Stimulated activated CD8-positive, alpha-beta memory T cell treated with anti-CD3 and anti-CD28 coated beads, Interleukin-15, amount 100 ng/mL, for 48 hours (primary cell): ENCODE data around the gene DLG2.

ENCODE experiments used
- DNase-seq, 2 donors: peaks; one replicate each; pipeline ENCODE4 v3.0.0-alpha.2; 2020; ENCODE audit warnings: low read depth in 2 of 2

DLG2 gene

GRCh38 chr11:84224042-84224441 lies 1403.1 kb downstream of the DLG2 start:
- no peak for DNase-seq

- DNase-seq = no peak
Observed at GRCh38 chr11:84218318-84218717, 1408.8 kb downstream of the DLG2 start.

- DNase-seq = no peak
Observed at GRCh38 chr11:84215672-84216071, 1411.5 kb downstream of the DLG2 start.

GRCh38 chr11:84214557-84214956 lies 1412.6 kb downstream of the DLG2 start:
- DNase-seq = no peak

GRCh38 chr11:84212468-84213390 lies 1414.4 kb downstream of the DLG2 start:
- no peak for DNase-seq

GRCh38 chr11:84211896-84212295 lies 1415.2 kb downstream of the DLG2 start:
- DNase-seq = no peak

- DNase-seq = no peak
Observed at GRCh38 chr11:84194696-84195095, 1432.4 kb downstream of the DLG2 start.

- no peak for DNase-seq
Observed at GRCh38 chr11:84193706-84194105, 1433.4 kb downstream of the DLG2 start.

GRCh38 chr11:84188521-84188920 lies 1438.6 kb downstream of the DLG2 start:
- DNase-seq = no peak

- DNase-seq = no peak
Observed at GRCh38 chr11:84173078-84173477, 1454.1 kb downstream of the DLG2 start.

- DNase-seq = no peak
Observed at GRCh38 chr11:84165139-84165538, 1462.0 kb downstream of the DLG2 start.

- no peak for DNase-seq
Observed at GRCh38 chr11:84164728-84165127, 1462.4 kb downstream of the DLG2 start.

GRCh38 chr11:84163116-84163515 lies 1464.0 kb downstream of the DLG2 start:
- DNase-seq = no peak

- DNase-seq = no peak
Observed at GRCh38 chr11:84157639-84158038, 1469.5 kb downstream of the DLG2 start.

GRCh38 chr11:84146826-84147225 lies 1480.3 kb downstream of the DLG2 start:
- DNase-seq = no peak

- no peak for DNase-seq
Observed at GRCh38 chr11:84145616-84146185, 1481.4 kb downstream of the DLG2 start.

GRCh38 chr11:84144531-84144930 lies 1482.6 kb downstream of the DLG2 start:
- no peak for DNase-seq

- no peak for DNase-seq
Observed at GRCh38 chr11:84142411-84142810, 1484.7 kb downstream of the DLG2 start.

GRCh38 chr11:84140386-84141169 lies 1486.6 kb downstream of the DLG2 start:
- no peak for DNase-seq

GRCh38 chr11:84137960-84138359 lies 1489.2 kb downstream of the DLG2 start:
- no peak for DNase-seq

GRCh38 chr11:84137505-84137904 lies 1489.6 kb downstream of the DLG2 start:
- no peak for DNase-seq

GRCh38 chr11:84136926-84137325 lies 1490.2 kb downstream of the DLG2 start:
- DNase-seq = no peak
